CD4-positive, alpha-beta T cell (primary cell): ENCODE results near the gene VGLL4. TPM values are rescaled to one million over a fixed set of nuclear protein-coding genes. Genes with fewer than 3 reads are reported as not detected.

Experiments
- ATAC-seq: fragments of 200-7000 bp; cut with Tn5 transposase; one replicate; pipeline ENCODE4 v1.10.0; 2022; ENCODE audit warnings: mild to moderate bottlenecking; ENCODE audit not compliant: poor library complexity
- CTCF ChIA-PET: fragments of 350-600 bp; sonication (Branson Sonifier 250); formaldehyde crosslinking; loops from one replicate; lab custom pipeline; 2021; ENCODE audit warnings: antibody characterized with exemption, inconsistent platforms; lab: Charles Lee
- POLR2A ChIA-PET: fragments of 350-600 bp; sonication (Branson Sonifier 250); formaldehyde crosslinking; loops from one replicate; lab custom pipeline; 2021; ENCODE audit warnings: antibody characterized with exemption, inconsistent platforms; lab: Charles Lee
- DNase-seq, 14 experiments: peaks; one replicate each; pipeline ENCODE4 v3.0.0-alpha.2; 2013 to 2020; ENCODE audit warnings: mixed read lengths in 2 of 14
- H3K27ac ChIP-seq, 2 donors: one replicate each; pipeline versions ENCODE4 v1.5.1 to v1.7.0; 2013; ENCODE audit warnings: low read length in 2 of 2, low read depth in 1 of 2, mild to moderate bottlenecking in 1 of 2
- H3K27me3 ChIP-seq, 2 experiments: 1 replicate in 1 of 2; 2 replicates in 1 of 2; pipeline versions ENCODE4 v1.6.1 to v1.7.0; 2013; ENCODE audit warnings: low read length in 2 of 2, control low read depth in 1 of 2, mild to moderate bottlenecking in 1 of 2, moderate library complexity in 1 of 2; ENCODE audit not compliant: insufficient read depth in 2 of 2, control insufficient read depth in 1 of 2
- H3K36me3 ChIP-seq: one replicate; pipeline ENCODE4 v1.6.1; 2013; ENCODE audit warnings: low read length, control low read depth; ENCODE audit not compliant: insufficient read depth
- H3K4me1 ChIP-seq: one replicate; pipeline ENCODE4 v1.6.1; 2013; ENCODE audit warnings: low read length, control low read depth; ENCODE audit not compliant: insufficient read depth
- H3K4me3 ChIP-seq: one replicate; pipeline ENCODE4 v1.5.1; 2013; ENCODE audit warnings: mild to moderate bottlenecking, low read length, moderate library complexity
- H3K9me3 ChIP-seq, 2 experiments: 1 replicate in 1 of 2; 2 replicates in 1 of 2; pipeline versions ENCODE4 v1.6.1 to v1.7.0; 2013; ENCODE audit warnings: low read length in 2 of 2, mild to moderate bottlenecking in 2 of 2, control low read depth in 1 of 2, moderate library complexity in 1 of 2; ENCODE audit not compliant: control insufficient read depth in 1 of 2, insufficient read depth in 1 of 2
- H3K27ac Mint-ChIP-seq: one replicate; pipeline ENCODE4 v1.8.0; 2020; ENCODE audit warnings: mixed read lengths
- H3K27me3 Mint-ChIP-seq: one replicate; pipeline ENCODE4 v1.8.0; 2021; ENCODE audit warnings: mixed read lengths
- H3K36me3 Mint-ChIP-seq: one replicate; pipeline ENCODE4 v1.8.0; 2021; ENCODE audit warnings: low read depth, mixed read lengths
- H3K4me1 Mint-ChIP-seq: one replicate; pipeline ENCODE4 v1.8.0; 2021; ENCODE audit warnings: low read depth, mixed read lengths
- H3K4me3 Mint-ChIP-seq: one replicate; pipeline ENCODE4 v1.8.0; 2020; ENCODE audit warnings: mild to moderate bottlenecking, mixed read lengths
- H3K9me3 Mint-ChIP-seq: one replicate; pipeline ENCODE4 v1.8.0; 2020; ENCODE audit warnings: mixed read lengths
- intact Hi-C, 2 experiments: fragments of 100-400 bp; cut with DNase I in 1 of 2; cut with micrococcal nuclease in 1 of 2; formaldehyde crosslinking; loops; one replicate each; pipeline versions ENCODE4 v1.15.1 to v1.9.0; 2023 to 2025; cut with DNase I, micrococcal nuclease
- total RNA-seq, 174 experiments: library from RNA in 2 of 174; stranded (reverse) in 2 of 174; gene quantifications; one replicate each; pipeline ENCODE4 v1.2.3 and lab custom pipeline; 2021 to 2026
- TF ChIP-seq, protein P1 (sequence below): fragments of 200-600 bp; IDR thresholded peaks from one replicate; pipeline ENCODE4 v1.8.0; 2022; ENCODE audit warnings: antibody characterized with exemption, mild to moderate bottlenecking

VGLL4 gene
- total RNA-seq, 2 experiments from 2014 or later: 10.5 to 11.3 TPM

DNA sequence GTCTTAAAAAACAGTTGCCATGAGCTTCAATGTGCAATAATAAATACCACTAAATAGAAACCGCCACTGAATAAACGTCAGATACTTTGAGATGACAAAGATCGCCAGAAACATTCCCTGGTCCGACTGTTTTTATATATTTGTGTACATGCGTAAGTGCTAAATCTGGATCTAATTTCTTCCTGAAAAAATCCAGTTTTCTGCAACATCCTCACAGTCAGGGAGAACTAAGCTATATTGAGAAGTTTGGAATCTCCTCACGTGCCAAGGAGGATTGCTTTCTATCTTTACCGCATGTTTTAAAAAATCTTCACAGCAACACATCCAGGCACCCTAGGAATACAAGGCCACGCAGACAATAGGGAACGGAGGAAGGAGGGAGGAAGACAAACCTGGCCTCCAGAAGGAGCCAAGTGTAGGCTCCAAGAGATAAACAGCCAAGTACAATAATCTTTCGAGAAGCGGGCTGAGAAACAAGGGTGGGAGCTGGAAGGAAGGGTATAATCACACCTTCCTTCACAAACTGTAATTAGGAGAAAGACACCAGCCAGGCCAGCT, 5.7 kb downstream of the VGLL4 start:
- CTCF ChIA-PET: interaction anchor here (1.6 kb wide), 1 partner anchor 9 kb away, joined by 4 read pairs; no protein-coding TSS in a partner anchor
- Histone ChIP-seq H3K27ac (no peak overlapping the region), H3K4me1 (peaks cover 46% of the 10 kb centered on the region), H3K27me3 (no peaks in the 10 kb centered on the region), H3K4me3 (no peak overlapping the region), H3K36me3 (no peaks in the 10 kb centered on the region), H3K9me3 (no peaks in the 10 kb centered on the region)
- H3K27me3 Mint-ChIP-seq: no peaks in the 10 kb centered on the region
- TF ChIP-seq, protein P1, sequence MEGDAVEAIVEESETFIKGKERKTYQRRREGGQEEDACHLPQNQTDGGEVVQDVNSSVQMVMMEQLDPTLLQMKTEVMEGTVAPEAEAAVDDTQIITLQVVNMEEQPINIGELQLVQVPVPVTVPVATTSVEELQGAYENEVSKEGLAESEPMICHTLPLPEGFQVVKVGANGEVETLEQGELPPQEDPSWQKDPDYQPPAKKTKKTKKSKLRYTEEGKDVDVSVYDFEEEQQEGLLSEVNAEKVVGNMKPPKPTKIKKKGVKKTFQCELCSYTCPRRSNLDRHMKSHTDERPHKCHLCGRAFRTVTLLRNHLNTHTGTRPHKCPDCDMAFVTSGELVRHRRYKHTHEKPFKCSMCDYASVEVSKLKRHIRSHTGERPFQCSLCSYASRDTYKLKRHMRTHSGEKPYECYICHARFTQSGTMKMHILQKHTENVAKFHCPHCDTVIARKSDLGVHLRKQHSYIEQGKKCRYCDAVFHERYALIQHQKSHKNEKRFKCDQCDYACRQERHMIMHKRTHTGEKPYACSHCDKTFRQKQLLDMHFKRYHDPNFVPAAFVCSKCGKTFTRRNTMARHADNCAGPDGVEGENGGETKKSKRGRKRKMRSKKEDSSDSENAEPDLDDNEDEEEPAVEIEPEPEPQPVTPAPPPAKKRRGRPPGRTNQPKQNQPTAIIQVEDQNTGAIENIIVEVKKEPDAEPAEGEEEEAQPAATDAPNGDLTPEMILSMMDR: no peak
- H3K9me3 Mint-ChIP-seq: no peaks in the 10 kb centered on the region
- peak overlapping the region; percentile 46 for H3K4me3 Mint-ChIP-seq
- intact Hi-C loops: loop anchor here in 1 of 2 experiments (5.0 kb wide), 1 partner anchor 56 kb away; no protein-coding TSS in a partner anchor
- peaks cover 86% of the 10 kb centered on the region for H3K4me1 Mint-ChIP-seq
- H3K27ac Mint-ChIP-seq: peak overlapping the region; percentile 98
- peaks cover 17% of the 10 kb centered on the region for H3K36me3 Mint-ChIP-seq
- POLR2A ChIA-PET: interaction anchor here (6.3 kb wide), 1 partner anchor 13 kb away, joined by 31 read pairs; no protein-coding TSS in a partner anchor
- DNase-seq: no peak
- no peak for ATAC-seq

DNA sequence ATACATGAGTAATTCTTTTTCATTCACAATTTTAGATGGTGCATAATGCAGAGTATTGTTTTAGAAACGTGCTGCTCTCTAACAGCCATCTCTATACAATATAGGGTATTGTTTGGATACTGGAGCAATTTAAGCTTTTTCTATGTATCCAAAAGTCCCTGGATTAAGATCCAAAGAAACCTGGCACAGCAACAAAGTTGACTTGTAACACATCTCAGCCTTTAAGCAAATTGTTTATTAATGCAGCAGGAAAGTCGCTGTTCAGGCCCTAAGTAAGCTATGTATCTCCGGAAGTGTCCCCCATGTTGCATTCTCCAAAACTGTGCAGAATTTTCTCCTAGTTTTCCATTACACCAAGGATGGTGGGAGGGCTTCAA, 7.3 kb downstream of the VGLL4 start:
- H3K4me3 Mint-ChIP-seq: no peak overlapping the region
- no peak for DNase-seq
- no peaks in the 10 kb centered on the region for H3K36me3 ChIP-seq
- H3K9me3 ChIP-seq: no peaks in the 10 kb centered on the region
- no peak overlapping the region for H3K27ac ChIP-seq
- H3K27me3 ChIP-seq: no peaks in the 10 kb centered on the region
- no peak for ATAC-seq
- peaks cover 50% of the 10 kb centered on the region for H3K4me1 ChIP-seq
- H3K4me3 ChIP-seq: no peak overlapping the region
- H3K4me1 Mint-ChIP-seq: peaks cover 94% of the 10 kb centered on the region
- H3K27me3 Mint-ChIP-seq: no peaks in the 10 kb centered on the region
- TF ChIP-seq, protein P1: no peak
- POLR2A ChIA-PET: interaction anchor here (6.3 kb wide), 1 partner anchor 11 kb away, joined by 31 read pairs; no protein-coding TSS in a partner anchor
- CTCF ChIA-PET: no interaction called here
- intact Hi-C loops: loop anchor here in 1 of 2 experiments (5.0 kb wide), 1 partner anchor 54 kb away; no protein-coding TSS in a partner anchor
- peaks cover 1% of the 10 kb centered on the region for H3K36me3 Mint-ChIP-seq
- no peaks in the 10 kb centered on the region for H3K9me3 Mint-ChIP-seq
- H3K27ac Mint-ChIP-seq: peak overlapping the region; percentile 98

DNA sequence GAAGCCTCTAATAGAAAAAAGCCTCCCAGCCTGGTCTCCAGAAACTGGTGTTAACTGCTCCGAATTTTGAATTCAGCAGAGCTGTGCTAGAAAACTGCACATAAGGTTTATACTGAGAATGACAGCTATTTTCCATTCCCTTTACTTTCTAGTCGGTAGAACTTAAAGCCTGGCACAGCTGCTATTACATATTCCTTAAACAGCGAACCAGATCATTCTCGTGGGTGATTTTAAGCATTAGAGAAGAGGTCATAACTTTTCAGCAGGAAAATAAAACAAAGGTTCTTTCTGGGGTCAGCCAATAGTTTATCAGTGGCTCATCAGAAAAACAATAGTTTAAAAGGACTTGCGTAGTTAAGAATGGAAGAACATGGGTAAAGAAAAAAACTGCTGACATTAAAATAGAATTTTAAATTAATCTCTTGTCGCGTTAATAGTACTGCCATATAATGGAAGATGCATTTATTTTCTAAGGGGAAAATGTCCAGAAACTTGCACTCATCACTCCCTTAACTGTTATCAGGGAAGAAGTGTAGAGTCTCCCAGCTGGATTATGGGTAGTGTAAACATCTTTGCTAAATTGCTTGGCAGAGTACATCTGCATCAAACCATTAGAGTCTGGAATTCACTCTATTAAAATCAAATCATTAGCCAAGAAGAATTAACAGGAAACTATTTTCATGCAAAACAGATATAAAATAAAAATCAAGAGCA, 7.9 kb downstream of the VGLL4 start:
- H3K27me3 ChIP-seq: no peaks in the 10 kb centered on the region
- Mint-ChIP-seq H3K4me1 (peaks cover 96% of the 10 kb centered on the region), H3K4me3 (no peak overlapping the region), H3K36me3 (no peaks in the 10 kb centered on the region), H3K27me3 (no peaks in the 10 kb centered on the region), H3K9me3 (no peaks in the 10 kb centered on the region), H3K27ac (peak overlapping the region; percentile 4)
- H3K4me3 ChIP-seq: no peak overlapping the region
- H3K9me3 ChIP-seq: no peaks in the 10 kb centered on the region
- ATAC-seq: no peak
- no peak overlapping the region for H3K27ac ChIP-seq
- no peaks in the 10 kb centered on the region for H3K36me3 ChIP-seq
- intact Hi-C loops: loop anchor here in 1 of 2 experiments (5.0 kb wide), 1 partner anchor 54 kb away; no protein-coding TSS in a partner anchor
- ChIA-PET CTCF (no interaction called here), POLR2A (interaction anchor here (0.5 to 6.3 kb wide), 3 partner anchors 8 to 346 kb away, joined by 3 to 31 read pairs (median 12); partner anchors contain the start of gene VGLL4)
- peaks cover 50% of the 10 kb centered on the region for H3K4me1 ChIP-seq
- TF ChIP-seq, protein P1: no peak
- DNase-seq: no peak
